ENCODE results near the gene FCGR3A. TPM values are rescaled to one million over a fixed set of nuclear protein-coding genes. Genes with fewer than 3 reads are reported as not detected.

The FCGR3A gene
- total RNA-seq, 3 donors from 2014 or later: 1.1 to 23.1 (median 19.8) TPM

DNA sequence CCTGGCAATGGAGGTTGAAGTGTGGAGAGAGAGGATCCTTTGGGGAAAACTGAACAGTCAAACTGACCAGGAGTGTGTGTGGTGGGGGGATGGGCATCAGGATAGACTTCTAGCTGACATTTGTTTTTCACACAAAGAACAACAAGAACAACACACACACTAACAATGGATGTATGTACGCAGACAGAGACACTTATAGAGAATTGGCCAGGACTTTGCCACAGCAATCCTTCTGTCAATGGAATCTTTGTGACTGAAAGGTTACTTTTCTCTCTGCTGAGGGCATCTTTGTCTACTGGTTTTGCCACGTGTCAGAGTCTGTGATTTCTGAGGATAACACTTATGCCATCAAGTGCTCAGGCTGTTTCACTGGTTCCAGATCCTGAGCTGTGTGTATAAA is 56.8 kb downstream of the FCGR3A start:
- intact Hi-C loops (cut with DNase I, micrococcal nuclease): no loop called here
- H3K36me3 ChIP-seq (ENCODE audit: low read depth): no peaks in the 10 kb centered on the region
- H3K9me3 ChIP-seq: no peaks in the 10 kb centered on the region
- TF ChIP-seq, protein P1, sequence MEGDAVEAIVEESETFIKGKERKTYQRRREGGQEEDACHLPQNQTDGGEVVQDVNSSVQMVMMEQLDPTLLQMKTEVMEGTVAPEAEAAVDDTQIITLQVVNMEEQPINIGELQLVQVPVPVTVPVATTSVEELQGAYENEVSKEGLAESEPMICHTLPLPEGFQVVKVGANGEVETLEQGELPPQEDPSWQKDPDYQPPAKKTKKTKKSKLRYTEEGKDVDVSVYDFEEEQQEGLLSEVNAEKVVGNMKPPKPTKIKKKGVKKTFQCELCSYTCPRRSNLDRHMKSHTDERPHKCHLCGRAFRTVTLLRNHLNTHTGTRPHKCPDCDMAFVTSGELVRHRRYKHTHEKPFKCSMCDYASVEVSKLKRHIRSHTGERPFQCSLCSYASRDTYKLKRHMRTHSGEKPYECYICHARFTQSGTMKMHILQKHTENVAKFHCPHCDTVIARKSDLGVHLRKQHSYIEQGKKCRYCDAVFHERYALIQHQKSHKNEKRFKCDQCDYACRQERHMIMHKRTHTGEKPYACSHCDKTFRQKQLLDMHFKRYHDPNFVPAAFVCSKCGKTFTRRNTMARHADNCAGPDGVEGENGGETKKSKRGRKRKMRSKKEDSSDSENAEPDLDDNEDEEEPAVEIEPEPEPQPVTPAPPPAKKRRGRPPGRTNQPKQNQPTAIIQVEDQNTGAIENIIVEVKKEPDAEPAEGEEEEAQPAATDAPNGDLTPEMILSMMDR (IDR thresholded peaks at IDR 0.05): no peak
- DNase-seq: no peak
- ATAC-seq: no peak
- no peaks in the 10 kb centered on the region for H3K4me1 ChIP-seq (ENCODE audit: low read depth)
- no peak overlapping the region for H3K4me3 ChIP-seq

Other genes with a start within 250 kb of the FCGR3A start
- gene MPZ, start 239.8 kb downstream of the FCGR3A start, total RNA-seq: 10 to 100 TPM in 1 of 3 donors, 1 to 10 TPM in 2; 2.1 to 12.2 (median 3.2) TPM
- gene SDHC, start 235.4 kb downstream of the FCGR3A start, total RNA-seq: 100 to 1,000 TPM; 194 to 244 (median 244) TPM
- gene CFAP126, start 181.9 kb downstream of the FCGR3A start, total RNA-seq: not detected
- 10 to 100 TPM in 2 of 3 donors, 1 to 10 TPM in 1; 7.7 to 25.0 (median 23.7) TPM for gene FCGR2A, start 44.4 kb downstream of the FCGR3A start, total RNA-seq
- 1 to 10 TPM in 2 of 3 donors, under 1 TPM in 1; 0.61 to 2.0 (median 1.8) TPM for gene HSPA6, start 25.3 kb downstream of the FCGR3A start, total RNA-seq
- 1 to 10 TPM in 2 of 3 donors, not detected in 1; 1.5 to 1.7 TPM for gene FCGR3B, start 81.4 kb upstream of the FCGR3A start, total RNA-seq
- 10 to 100 TPM in 2 of 3 donors, 1 to 10 TPM in 1; 5.1 to 18.7 (median 14.8) TPM for gene FCGR2B, start 113.3 kb upstream of the FCGR3A start, total RNA-seq
- under 1 TPM in 2 of 3 donors, not detected in 1; 0.41 to 0.49 TPM for gene FCRLA, start 157.4 kb upstream of the FCGR3A start, total RNA-seq
- gene FCRLB, start 171.7 kb upstream of the FCGR3A start, total RNA-seq: under 1 TPM in 1 of 3 donors, not detected in 2; 0.28 TPM
- gene DUSP12, start 200.0 kb upstream of the FCGR3A start, total RNA-seq: 10 to 100 TPM; 14.3 to 19.5 (median 15.1) TPM
- gene ATF6, start 216.5 kb upstream of the FCGR3A start, total RNA-seq: 10 to 100 TPM; 21.7 to 24.9 (median 24.5) TPM